AG04450 (cell line): Measurements from ENCODE around the gene GNAS. TPM values are rescaled to one million over a fixed set of nuclear protein-coding genes. Genes with fewer than 3 reads are reported as not detected.
A peak's percentile ranks its signal among the peaks of the same experiment; 100 is the strongest.

Experiments used
- CTCF ChIA-PET: fragments of 300-600, 350-600 bp; formaldehyde crosslinking; extraction: SDS; loops from one replicate; lab custom pipeline; 2022; ENCODE audit warnings: antibody characterized with exemption, inconsistent platforms; lab: Charles Lee
- POLR2A ChIA-PET: fragments of 350-600 bp; formaldehyde crosslinking; extraction: SDS; loops from one replicate; lab custom pipeline; 2021; ENCODE audit warnings: antibody characterized with exemption, inconsistent platforms; lab: Yijun Ruan, JAX
- DNase-seq: peaks from one replicate; pipeline ENCODE4 v3.0.0-alpha.2; 2011; ENCODE audit warnings: low read depth, low spot score
- H3K27ac ChIP-seq: one replicate; pipeline ENCODE4 v1.5.1; 2012; ENCODE audit warnings: low read depth, low read length, control low read depth
- H3K27me3 ChIP-seq: one replicate; pipeline ENCODE4 v1.6.0; 2012; ENCODE audit warnings: low read length; ENCODE audit not compliant: control insufficient read depth, insufficient read depth
- H3K4me3 ChIP-seq: 2 replicates; pipeline ENCODE4 v1.5.1; 2011; ENCODE audit warnings: mild to moderate bottlenecking, low read depth, low read length, control low read depth
- H3K9me3 ChIP-seq: 2 replicates; pipeline ENCODE4 v1.5.1; 2012; ENCODE audit warnings: low read length; ENCODE audit not compliant: control insufficient read depth, insufficient read depth
- CTCF ChIP-seq: IDR thresholded peaks from 2 replicates; pipeline ENCODE4 v1.5.1; 2011; ENCODE audit warnings: low read depth, low read length, control low read depth, inconsistent platforms
- polyA plus RNA-seq: library from polyadenylated mRNA; depleted of rRNA; stranded (reverse); fragments of >200 nt; gene quantifications from 2 replicates; pipeline ENCODE4 v1.2.3, GENCODE V29; 2011

GNAS gene
- polyA plus RNA-seq, 1 experiment: 765 TPM

- Histone ChIP-seq H3K27ac (no peak overlapping the region), H3K4me3 (no peak overlapping the region), H3K9me3 (no peaks in the 10 kb centered on the region), H3K27me3 (peaks cover 29% of the 10 kb centered on the region)
- TF ChIP-seq CTCF: no peak
- no peak for DNase-seq
- CTCF ChIA-PET: interaction anchor here (1.3 kb wide), 1 partner anchor 359 kb away, joined by 5 read pairs; no protein-coding TSS in a partner anchor
- POLR2A ChIA-PET: no interaction called here
Observed at GRCh38 chr20:58863044-58863790, 10.7 kb downstream of the GNAS start.

GRCh38 chr20:58864346-58864745 lies 11.8 kb downstream of the GNAS start:
- POLR2A ChIA-PET: no interaction called here
- Histone ChIP-seq H3K27me3 (peaks cover 25% of the 10 kb centered on the region), H3K9me3 (no peaks in the 10 kb centered on the region), H3K4me3 (no peak overlapping the region), H3K27ac (no peak overlapping the region)
- DNase-seq: no peak
- CTCF ChIA-PET: no interaction called here
- 0 out of 2 replicates have a peak, but pooled peaks have one; percentile 21 for TF ChIP-seq CTCF

GRCh38 chr20:58865843-58866242 lies 13.3 kb downstream of the GNAS start:
- Histone ChIP-seq H3K9me3 (no peaks in the 10 kb centered on the region), H3K27me3 (peaks cover 21% of the 10 kb centered on the region), H3K27ac (no peak overlapping the region), H3K4me3 (no peak overlapping the region)
- POLR2A ChIA-PET: no interaction called here
- no peak for TF ChIP-seq CTCF
- DNase-seq: no peak
- CTCF ChIA-PET: interaction anchor here (3.3 kb wide), 1 partner anchor 357 kb away, joined by 25 read pairs; no protein-coding TSS in a partner anchor

- no peak for DNase-seq
- ChIA-PET POLR2A (no interaction called here), CTCF (interaction anchor here (0.8 to 3.3 kb wide), 8 partner anchors 9 to 628 kb away, joined by 3 to 25 read pairs (median 4); no protein-coding TSS in a partner anchor)
- no peak for TF ChIP-seq CTCF
- H3K9me3 ChIP-seq: peaks cover 3% of the 10 kb centered on the region; the same call in 1 of the 2 replicates
- peaks cover 16% of the 10 kb centered on the region for H3K27me3 ChIP-seq
- H3K27ac ChIP-seq: no peak overlapping the region
- H3K4me3 ChIP-seq: no peak overlapping the region
Observed at GRCh38 chr20:58867211-58867610, 14.7 kb downstream of the GNAS start.

GRCh38 chr20:58868795-58869194 lies 16.3 kb downstream of the GNAS start:
- CTCF ChIA-PET: interaction anchor here (1.4 to 2.1 kb wide), 7 partner anchors 11 to 355 kb away, joined by 5 to 26 read pairs (median 8); no protein-coding TSS in a partner anchor
- H3K27ac ChIP-seq: no peak overlapping the region
- H3K27me3 ChIP-seq: peaks cover 12% of the 10 kb centered on the region
- H3K9me3 ChIP-seq: peaks cover 3% of the 10 kb centered on the region; the same call in 1 of the 2 replicates
- DNase-seq: no peak
- peak; percentile 26; the same call in 1 of the 2 replicates for TF ChIP-seq CTCF
- H3K4me3 ChIP-seq: no peak overlapping the region
- POLR2A ChIA-PET: no interaction called here
